Measurements from ENCODE around the gene TNP2. TPM values are rescaled to one million over a fixed set of nuclear protein-coding genes. Genes with fewer than 3 reads are reported as not detected.

Gene TNP2
- total and polyA plus RNA-seq, 4 donors: not detected

- ATAC-seq (ENCODE audit: insufficient read depth, low FRiP score) (peak; percentile 12), DNase-seq (peak in 2 of 3 donors; percentile 65 to 66)
- Histone ChIP-seq H3K27ac (ENCODE audit: low read depth in 1 of 2, low read length in 1 of 2) (peak overlapping the region; percentile 97 to 98), H3K9me3 (ENCODE audit: control insufficient read depth in 4 of 4, insufficient read depth in 3 of 4, low read length in 3 of 4) (no peaks in the 10 kb centered on the region), H3K27me3 (ENCODE audit: control insufficient read depth in 3 of 3, insufficient read depth in 3 of 3, low read length in 2 of 3) (no peaks in the 10 kb centered on the region), H3K36me3 (ENCODE audit: control insufficient read depth in 4 of 4, insufficient read depth in 4 of 4, low read length in 4 of 4) (peaks cover 0 to 33% (median 10%) of the 10 kb centered on the region in 4 donors), H3K4me3 (peak overlapping the region; percentile 68), H3K9ac (ENCODE audit: insufficient read depth in 1 of 2, low read length in 2 of 2) (peak overlapping the region in 1 of 2 donors; percentile 77), H3K4me1 (ENCODE audit: control insufficient read depth in 5 of 5, insufficient read depth in 5 of 5, low read length in 5 of 5) (peaks cover 0 to 46% (median 11%) of the 10 kb centered on the region in 5 donors)
- TF ChIP-seq CTCF (IDR thresholded peaks at IDR 0.05; ENCODE audit: control extremely low read depth, extremely low read depth): no peak
- WGBS, 2 donors: 0 to 1% methylated on average over 17 to 32 of the region's 32 CpGs
Observed at GRCh38 chr16:11256661-11257130, 12.4 kb downstream of the TNP2 start.

- Histone ChIP-seq H3K27me3 (ENCODE audit: control insufficient read depth in 3 of 3, insufficient read depth in 3 of 3, low read length in 2 of 3) (no peaks in the 10 kb centered on the region), H3K9me3 (ENCODE audit: control insufficient read depth in 4 of 4, insufficient read depth in 3 of 4, low read length in 3 of 4) (no peaks in the 10 kb centered on the region), H3K36me3 (ENCODE audit: control insufficient read depth in 4 of 4, insufficient read depth in 4 of 4, low read length in 4 of 4) (peaks cover 0 to 33% (median 10%) of the 10 kb centered on the region in 4 donors), H3K4me3 (peak within 1 kb of the TSS; percentile 73), H3K4me1 (ENCODE audit: control insufficient read depth in 5 of 5, insufficient read depth in 5 of 5, low read length in 5 of 5) (peaks cover 0 to 47% (median 11%) of the 10 kb centered on the region in 5 donors), H3K27ac (ENCODE audit: low read depth in 1 of 2, low read length in 1 of 2) (peak within 1 kb of the TSS; percentile 97 to 98), H3K9ac (ENCODE audit: insufficient read depth in 1 of 2, low read length in 2 of 2) (peak within 1 kb of the TSS; percentile 17 to 77)
- TF ChIP-seq CTCF (IDR thresholded peaks at IDR 0.05; ENCODE audit: control extremely low read depth, extremely low read depth): peak; percentile 69
- ATAC-seq (ENCODE audit: insufficient read depth, low FRiP score): peak; percentile 80
- 0% methylated on average over 60 to 100 of the region's 100 CpGs for WGBS, 2 donors
- peak; percentile 93 to 95 (median 94) for DNase-seq
Observed at GRCh38 chr16:11255737-11256660, 13.1 kb downstream of the TNP2 start, which contains the start of gene SOCS1. TSS of gene SOCS1 (minus strand) at chr16:11256204. CDS start at chr16:11255478, 726 bp downstream.

GRCh38 chr16:11254913-11255736 lies 14.0 kb downstream of the TNP2 start:
- WGBS, 2 donors: 2 to 4% methylated on average over 93 to 105 of the region's 105 CpGs
- DNase-seq (peak; percentile 53 to 68 (median 54)), ATAC-seq (ENCODE audit: insufficient read depth, low FRiP score) (no peak)
- Histone ChIP-seq H3K4me3 (peak overlapping the region; percentile 73), H3K9ac (ENCODE audit: insufficient read depth in 1 of 2, low read length in 2 of 2) (peak overlapping the region in 1 of 2 donors; percentile 17), H3K27ac (ENCODE audit: low read depth in 1 of 2, low read length in 1 of 2) (peak overlapping the region; percentile 64 to 87), H3K4me1 (ENCODE audit: control insufficient read depth in 5 of 5, insufficient read depth in 5 of 5, low read length in 5 of 5) (peaks cover 0 to 47% (median 11%) of the 10 kb centered on the region in 5 donors), H3K36me3 (ENCODE audit: control insufficient read depth in 4 of 4, insufficient read depth in 4 of 4, low read length in 4 of 4) (peaks cover 0 to 33% (median 10%) of the 10 kb centered on the region in 4 donors), H3K9me3 (ENCODE audit: control insufficient read depth in 4 of 4, insufficient read depth in 3 of 4, low read length in 3 of 4) (no peaks in the 10 kb centered on the region), H3K27me3 (ENCODE audit: control insufficient read depth in 3 of 3, insufficient read depth in 3 of 3, low read length in 2 of 3) (no peaks in the 10 kb centered on the region)
- no peak for TF ChIP-seq CTCF (IDR thresholded peaks at IDR 0.05; ENCODE audit: control extremely low read depth, extremely low read depth)

Measured in lung (tissue), 12 donors.